Mononuclear cell (primary cell): ENCODE measurements around the gene IGFBP3. TPM values are rescaled to one million over a fixed set of nuclear protein-coding genes. Genes with fewer than 3 reads are reported as not detected.

Experiments used
- H3K27me3 ChIP-seq: 2 replicates; pipeline ENCODE4 v1.6.0; 2011; ENCODE audit warnings: low read length, control low read depth; ENCODE audit not compliant: insufficient read depth
- H3K4me1 ChIP-seq: 2 replicates; pipeline ENCODE4 v1.5.1; 2011; ENCODE audit warnings: mild to moderate bottlenecking, low read length, control low read depth; ENCODE audit not compliant: insufficient read depth
- H3K4me3 ChIP-seq: 2 replicates; pipeline ENCODE4 v1.5.1; 2011; ENCODE audit warnings: mild to moderate bottlenecking, low read length, moderate library complexity
- H3K9me3 ChIP-seq: 2 replicates; pipeline ENCODE4 v1.5.1; 2011; ENCODE audit warnings: low read depth, mild to moderate bottlenecking, control low read depth, low read length
- total RNA-seq: library from RNA; depleted of rRNA; stranded (reverse); fragments of >200 nt; gene quantifications from one replicate; pipeline ENCODE4 v1.2.3, GENCODE V29; 2012

Gene IGFBP3
- total RNA-seq, 1 donor, result 6.7 TPM

- Histone ChIP-seq H3K4me1 (no peaks in the 10 kb centered on the region), H3K27me3 (peaks cover 37% of the 10 kb centered on the region), H3K9me3 (no peaks in the 10 kb centered on the region), H3K4me3 (no peak overlapping the region)
These were observed 4.0 kb downstream of the IGFBP3 start for GRCh38 chr7:45917064-45917463.

DNA sequence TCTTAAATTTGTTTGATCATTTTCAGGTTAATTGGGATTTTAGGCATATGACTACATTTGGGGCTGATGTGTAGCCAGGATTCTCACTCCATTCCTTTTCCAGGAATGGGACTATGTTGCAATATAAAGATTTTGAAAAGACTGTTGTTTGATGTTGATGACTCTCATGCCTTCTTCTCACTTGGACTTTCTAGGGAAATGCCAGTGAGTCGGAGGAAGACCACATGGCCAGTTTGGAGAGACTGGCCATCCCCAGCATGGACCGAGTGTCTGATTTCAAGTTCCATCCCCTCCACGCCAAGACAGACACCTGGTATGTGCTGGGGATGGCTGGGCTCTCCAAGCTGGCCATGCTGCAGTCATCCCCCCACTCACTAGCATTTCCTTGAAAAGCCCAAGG lies 5.5 kb downstream of the IGFBP3 start:
- Histone ChIP-seq H3K27me3 (peaks cover 29% of the 10 kb centered on the region), H3K9me3 (no peaks in the 10 kb centered on the region), H3K4me1 (no peaks in the 10 kb centered on the region), H3K4me3 (no peak overlapping the region)

- no peak overlapping the region for H3K4me3 ChIP-seq
- no peaks in the 10 kb centered on the region for H3K9me3 ChIP-seq
- peaks cover 23% of the 10 kb centered on the region for H3K27me3 ChIP-seq
- H3K4me1 ChIP-seq, result no peaks in the 10 kb centered on the region
These were observed 6.2 kb downstream of the IGFBP3 start for GRCh38 chr7:45914911-45915310.

- H3K27me3 ChIP-seq, result peaks cover 4% of the 10 kb centered on the region
These were observed 8.1 kb downstream of the IGFBP3 start for GRCh38 chr7:45912972-45913371.

GRCh38 chr7:45911311-45911710 lies 9.8 kb downstream of the IGFBP3 start:
- H3K4me3 ChIP-seq, result no peak overlapping the region
- H3K4me1 ChIP-seq, result no peaks in the 10 kb centered on the region
- no peaks in the 10 kb centered on the region for H3K9me3 ChIP-seq
- H3K27me3 ChIP-seq, result no peaks in the 10 kb centered on the region

More at GRCh38 chr7:45912972-45913371, 8.1 kb downstream of the IGFBP3 start:
- H3K4me3 ChIP-seq, result no peak overlapping the region
- H3K4me1 ChIP-seq, result no peaks in the 10 kb centered on the region
- H3K9me3 ChIP-seq, result no peaks in the 10 kb centered on the region

DNA sequence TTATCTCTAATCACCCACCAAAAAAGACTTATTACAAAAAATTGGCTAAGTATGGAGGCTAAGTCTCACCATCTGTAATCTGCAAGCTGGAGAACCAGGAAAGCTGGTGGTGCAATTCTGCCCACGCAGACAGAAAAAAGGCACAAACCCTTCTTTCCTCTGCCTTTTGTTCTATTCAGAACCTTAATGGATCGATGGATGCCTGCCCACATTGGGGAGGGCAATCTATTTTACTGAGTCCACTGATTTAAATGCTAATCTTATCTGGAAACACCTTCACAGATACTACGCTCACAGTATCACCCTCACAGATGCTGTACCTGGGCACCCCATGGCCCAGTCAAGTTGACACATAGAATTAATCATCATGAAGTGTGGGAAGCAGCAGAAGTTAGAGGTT lies 10.2 kb downstream of the IGFBP3 start:
- no peaks in the 10 kb centered on the region for H3K27me3 ChIP-seq
- H3K4me3 ChIP-seq, result no peak overlapping the region
- H3K4me1 ChIP-seq, result no peaks in the 10 kb centered on the region
- H3K9me3 ChIP-seq, result no peaks in the 10 kb centered on the region

GRCh38 chr7:45909561-45909960 lies 11.5 kb downstream of the IGFBP3 start:
- H3K27me3 ChIP-seq, result no peaks in the 10 kb centered on the region
- no peak overlapping the region for H3K4me3 ChIP-seq
- H3K9me3 ChIP-seq, result no peaks in the 10 kb centered on the region
- no peaks in the 10 kb centered on the region for H3K4me1 ChIP-seq

DNA sequence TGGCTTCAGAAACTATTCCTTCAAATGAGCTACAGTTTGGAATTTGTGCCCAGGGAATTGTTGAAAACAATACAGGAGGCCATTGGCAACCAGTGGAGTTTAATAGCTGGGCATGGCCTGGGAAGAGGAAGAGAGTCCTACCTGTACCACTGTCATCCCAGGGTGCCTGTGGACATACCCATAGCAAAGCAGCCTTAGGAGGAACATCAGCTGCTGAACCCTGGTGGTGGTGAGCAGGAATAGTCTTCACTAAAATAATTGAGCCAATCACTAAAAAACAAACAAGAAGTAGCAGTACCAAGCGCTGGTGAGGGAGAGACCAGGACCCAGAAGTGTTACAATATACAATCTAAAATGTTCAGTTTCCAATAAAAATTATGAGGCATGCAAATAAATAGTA lies 18.3 kb downstream of the IGFBP3 start:
- Histone ChIP-seq H3K9me3 (no peaks in the 10 kb centered on the region), H3K4me1 (no peaks in the 10 kb centered on the region), H3K27me3 (peaks cover 2% of the 10 kb centered on the region), H3K4me3 (no peak overlapping the region)

- H3K9me3 ChIP-seq, result no peaks in the 10 kb centered on the region
- H3K27me3 ChIP-seq, result peaks cover 2% of the 10 kb centered on the region
- no peaks in the 10 kb centered on the region for H3K4me1 ChIP-seq
- H3K4me3 ChIP-seq, result no peak overlapping the region
These were observed 19.5 kb downstream of the IGFBP3 start for GRCh38 chr7:45901566-45901965.

GRCh38 chr7:45898222-45898621 lies 22.9 kb downstream of the IGFBP3 start:
- H3K4me1 ChIP-seq, result no peaks in the 10 kb centered on the region
- no peak overlapping the region for H3K4me3 ChIP-seq
- no peaks in the 10 kb centered on the region for H3K9me3 ChIP-seq
- peaks cover 5% of the 10 kb centered on the region for H3K27me3 ChIP-seq

DNA sequence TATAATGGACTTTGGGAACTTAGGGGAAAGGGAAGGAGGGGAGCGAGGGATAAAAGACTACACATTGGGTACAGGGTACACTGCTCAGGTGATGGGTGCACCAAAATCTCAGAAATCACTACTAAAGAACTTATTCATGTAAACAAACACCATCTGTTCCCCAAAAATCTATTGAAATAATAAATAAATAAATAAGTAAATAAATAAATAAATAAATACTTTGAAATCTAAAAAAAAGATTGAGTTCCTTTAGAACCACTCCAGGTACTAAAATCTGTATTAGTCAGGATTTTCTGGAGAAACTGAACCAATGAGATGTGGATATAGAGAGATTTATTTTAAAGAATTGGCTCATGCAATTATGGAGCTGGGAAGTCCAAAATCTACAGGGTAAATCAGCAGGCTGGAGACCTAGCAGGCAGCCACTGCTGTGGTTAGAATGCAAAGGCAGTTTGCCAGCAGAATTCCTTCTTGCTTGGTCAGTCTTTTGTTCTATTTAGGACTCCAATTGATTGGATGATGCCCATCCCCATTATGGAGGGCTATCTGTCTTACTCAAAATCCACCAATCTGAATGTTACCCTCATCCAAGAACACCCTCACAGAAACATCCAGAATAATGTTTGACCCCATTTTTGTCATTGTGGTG lies 23.9 kb downstream of the IGFBP3 start:
- Histone ChIP-seq H3K27me3 (peaks cover 7% of the 10 kb centered on the region), H3K9me3 (no peaks in the 10 kb centered on the region), H3K4me3 (no peak overlapping the region), H3K4me1 (no peaks in the 10 kb centered on the region)

- H3K4me3 ChIP-seq, result no peak overlapping the region
- peaks cover 28% of the 10 kb centered on the region for H3K27me3 ChIP-seq
- no peaks in the 10 kb centered on the region for H3K4me1 ChIP-seq
- H3K9me3 ChIP-seq, result no peaks in the 10 kb centered on the region
These were observed 26.4 kb downstream of the IGFBP3 start for GRCh38 chr7:45894665-45895062.

DNA sequence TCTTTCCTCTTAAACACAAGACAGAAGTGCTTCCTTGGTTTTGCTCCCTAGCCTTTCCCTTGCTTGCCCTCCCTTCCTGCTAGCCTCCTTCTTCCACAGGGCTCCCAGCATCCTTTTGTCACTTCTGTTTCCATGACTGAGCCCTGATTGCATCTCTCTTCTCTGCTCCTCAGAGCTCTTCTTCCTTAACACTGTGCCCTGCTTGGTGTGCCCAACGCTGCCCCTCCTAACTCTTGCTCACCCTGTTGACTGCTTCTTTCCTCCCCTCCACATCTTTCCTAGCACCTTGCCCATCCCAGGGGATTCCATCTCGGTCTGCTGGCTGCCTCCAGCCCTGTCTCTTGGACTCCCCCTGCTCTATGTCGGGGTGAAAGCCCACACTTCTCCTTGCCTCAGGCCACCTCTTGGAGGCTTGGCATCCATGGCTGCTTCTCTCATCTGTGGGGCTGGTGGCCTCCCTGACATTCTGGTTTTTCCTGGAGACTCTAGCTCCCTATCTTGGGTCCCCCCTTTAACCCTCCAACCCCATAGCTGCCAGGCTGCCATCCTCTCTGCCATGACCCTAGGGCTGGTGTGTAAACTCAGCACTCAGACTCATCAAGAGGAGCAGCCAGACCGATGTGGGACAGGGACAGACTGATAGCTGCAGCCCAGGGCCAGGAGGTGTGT lies 26.9 kb downstream of the IGFBP3 start:
- H3K4me1 ChIP-seq, result no peaks in the 10 kb centered on the region
- no peaks in the 10 kb centered on the region for H3K9me3 ChIP-seq
- H3K27me3 ChIP-seq, result peaks cover 33% of the 10 kb centered on the region
- H3K4me3 ChIP-seq, result no peak overlapping the region

DNA sequence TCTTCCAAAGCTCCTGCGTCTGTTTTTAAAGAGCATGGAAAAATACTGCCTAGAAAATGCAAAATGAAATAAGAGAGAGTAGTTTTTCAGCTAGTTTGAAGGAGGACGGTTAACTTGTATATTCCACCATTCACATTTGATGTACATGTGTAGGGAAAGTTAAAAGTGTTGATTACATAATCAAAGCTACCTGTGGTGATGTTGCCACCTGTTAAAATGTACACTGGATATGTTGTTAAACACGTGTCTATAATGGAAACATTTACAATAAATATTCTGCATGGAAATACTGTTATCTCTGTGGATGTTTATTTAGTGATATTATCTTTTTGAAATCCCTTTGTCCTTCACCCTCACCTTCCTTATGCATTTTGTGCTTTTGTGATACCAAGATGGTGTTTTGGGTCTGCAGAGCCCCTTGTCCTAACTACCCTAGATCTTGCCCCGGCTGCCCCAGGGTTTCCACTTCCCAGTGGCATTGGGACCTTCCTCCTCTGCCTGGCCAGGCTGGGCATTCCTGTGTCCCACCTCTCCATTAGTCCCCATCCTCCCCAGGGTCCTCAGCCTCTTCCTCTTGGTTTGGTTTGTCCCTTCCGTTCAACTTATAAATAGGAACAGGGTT lies 27.6 kb downstream of the IGFBP3 start:
- no peaks in the 10 kb centered on the region for H3K9me3 ChIP-seq
- H3K27me3 ChIP-seq, result peaks cover 32% of the 10 kb centered on the region
- H3K4me3 ChIP-seq, result no peak overlapping the region
- no peaks in the 10 kb centered on the region for H3K4me1 ChIP-seq

- no peaks in the 10 kb centered on the region for H3K4me1 ChIP-seq
These were observed 28.6 kb downstream of the IGFBP3 start for GRCh38 chr7:45892407-45893035.

More at GRCh38 chr7:45892407-45893035, 28.6 kb downstream of the IGFBP3 start:
- Histone ChIP-seq H3K9me3 (no peaks in the 10 kb centered on the region), H3K27me3 (peaks cover 42% of the 10 kb centered on the region), H3K4me3 (no peak overlapping the region)
